Stimulated activated CD8-positive, alpha-beta memory T cell treated with anti-CD3 and anti-CD28 coated beads, Interleukin-7, amount 100 ng/mL, for 4 hours (primary cell): ENCODE data around the gene NELFCD.
"Not testable (repeated sequence)": the region's sequence is repeated elsewhere in the genome, so short reads cannot be mapped to it uniquely, and the experiment has no call there.

Source experiments
- DNase-seq, 2 donors: peaks; one replicate each; pipeline ENCODE4 v3.0.0-alpha.2; 2020; ENCODE audit warnings: low read depth in 2 of 2

The NELFCD gene

GRCh38 chr20:59008715-59009336 is 27.8 kb downstream of the NELFCD start:
- DNase-seq, result no peak

- no peak for DNase-seq
These were observed 29.4 kb downstream of the NELFCD start for GRCh38 chr20:59010321-59010994.

- DNase-seq, result peak in 1 of 2 donors; percentile 17
These were observed 30.2 kb downstream of the NELFCD start for GRCh38 chr20:59010995-59011873.

GRCh38 chr20:59011874-59012157 is 30.8 kb downstream of the NELFCD start:
- DNase-seq, result not testable (repeated sequence)

GRCh38 chr20:59013031-59013951 is 32.2 kb downstream of the NELFCD start:
- DNase-seq, result no peak

GRCh38 chr20:59013959-59014608 is 33.0 kb downstream of the NELFCD start:
- no peak for DNase-seq

- DNase-seq, result no peak
These were observed 33.8 kb downstream of the NELFCD start for GRCh38 chr20:59014680-59015389.

- no peak for DNase-seq
These were observed 34.4 kb downstream of the NELFCD start for GRCh38 chr20:59015411-59015810.

GRCh38 chr20:59015812-59016711 is 35.0 kb downstream of the NELFCD start:
- DNase-seq, result no peak

GRCh38 chr20:59016795-59017492 is 35.9 kb downstream of the NELFCD start:
- DNase-seq, result no peak

- DNase-seq, result no peak
These were observed 36.6 kb downstream of the NELFCD start for GRCh38 chr20:59017493-59018231.

- DNase-seq, result no peak
These were observed 37.8 kb downstream of the NELFCD start for GRCh38 chr20:59018817-59019216.

- DNase-seq, result no peak
These were observed 38.2 kb downstream of the NELFCD start, which contains the start of gene TUBB1 for GRCh38 chr20:59019217-59019616. TSS of gene TUBB1 (plus strand) at chr20:59019429. CDS start at chr20:59019523, 94 bp downstream.

GRCh38 chr20:59020938-59021551 is 40.0 kb downstream of the NELFCD start:
- DNase-seq, result no peak

GRCh38 chr20:59022754-59023153 is 41.7 kb downstream of the NELFCD start:
- DNase-seq, result no peak

GRCh38 chr20:59023616-59024015 is 42.6 kb downstream of the NELFCD start:
- DNase-seq, result no peak

GRCh38 chr20:59024111-59024530 is 43.1 kb downstream of the NELFCD start:
- no peak for DNase-seq

GRCh38 chr20:59025086-59025485 is 44.0 kb downstream of the NELFCD start:
- DNase-seq, result no peak
